NCI-H82 treated with DMSO at 0.1 percent for 48 hours (cell line): ENCODE measurements around the gene ANKEF1.
"Not testable (repeated sequence)": the region's sequence is repeated elsewhere in the genome, so short reads cannot be mapped to it uniquely, and the experiment has no call there.

Experiments used
- DNase-seq: peaks from one replicate; lab custom pipeline; 2025; ENCODE audit not compliant: unreplicated experiment; lab: John Stamatoyannopoulos, UW

Gene ANKEF1

GRCh38 chr20:10031451-10032215 lies 3.2 kb upstream of the ANKEF1 start:
- DNase-seq: not testable (repeated sequence)

GRCh38 chr20:10032269-10032668 lies 2.5 kb upstream of the ANKEF1 start:
- DNase-seq: not testable (repeated sequence)

GRCh38 chr20:10033905-10034650 lies 709 bp upstream of the ANKEF1 start:
- no peak for DNase-seq

GRCh38 chr20:10036321-10036720 lies 1.5 kb downstream of the ANKEF1 start:
- not testable (repeated sequence) for DNase-seq

- no peak for DNase-seq
Observed at GRCh38 chr20:10040070-10040975, 5.5 kb downstream of the ANKEF1 start.

- no peak for DNase-seq
Observed at GRCh38 chr20:10042086-10042485, 7.3 kb downstream of the ANKEF1 start.

DNA sequence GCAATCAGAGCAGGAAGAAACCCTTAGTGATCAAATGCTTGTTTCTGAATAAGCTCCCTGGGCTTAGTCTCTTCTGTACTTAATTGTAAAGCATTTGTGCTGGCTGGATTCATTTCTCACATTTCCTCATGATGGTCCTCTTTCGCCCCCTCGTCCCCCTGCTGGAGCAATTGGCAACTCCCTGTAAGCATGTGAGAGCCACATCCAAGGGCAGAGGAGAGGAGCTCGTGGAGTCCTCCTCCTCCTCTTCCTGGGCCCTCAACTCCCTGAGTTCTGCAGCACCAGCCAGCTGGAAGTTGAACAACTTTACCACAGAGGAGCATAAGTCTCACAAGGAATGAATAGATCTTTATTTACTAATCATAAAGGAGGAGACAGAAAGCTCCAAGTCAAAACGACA lies 12.6 kb downstream of the ANKEF1 start:
- no peak for DNase-seq

DNA sequence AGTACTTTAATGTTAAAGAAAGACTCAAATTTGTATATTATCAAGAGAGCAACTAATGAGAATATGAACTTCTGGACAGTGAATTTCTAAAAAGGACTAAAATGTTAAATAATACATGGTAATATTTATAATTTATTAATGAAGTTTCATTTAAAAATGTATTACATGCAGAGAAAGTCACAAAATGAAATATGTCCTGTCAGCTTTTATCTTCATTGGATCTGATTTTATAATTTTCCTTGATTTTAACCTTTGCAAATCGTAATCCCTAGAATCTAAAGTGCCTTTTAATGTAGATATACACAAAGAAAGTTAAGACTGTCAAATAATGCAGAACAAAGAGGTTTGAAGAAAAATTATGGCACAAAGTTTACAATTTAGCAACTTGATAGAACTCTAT lies 16.4 kb downstream of the ANKEF1 start:
- DNase-seq: no peak

GRCh38 chr20:10059006-10059405 lies 24.2 kb downstream of the ANKEF1 start:
- DNase-seq: no peak

GRCh38 chr20:10060226-10060625 lies 25.4 kb downstream of the ANKEF1 start:
- no peak for DNase-seq

DNA sequence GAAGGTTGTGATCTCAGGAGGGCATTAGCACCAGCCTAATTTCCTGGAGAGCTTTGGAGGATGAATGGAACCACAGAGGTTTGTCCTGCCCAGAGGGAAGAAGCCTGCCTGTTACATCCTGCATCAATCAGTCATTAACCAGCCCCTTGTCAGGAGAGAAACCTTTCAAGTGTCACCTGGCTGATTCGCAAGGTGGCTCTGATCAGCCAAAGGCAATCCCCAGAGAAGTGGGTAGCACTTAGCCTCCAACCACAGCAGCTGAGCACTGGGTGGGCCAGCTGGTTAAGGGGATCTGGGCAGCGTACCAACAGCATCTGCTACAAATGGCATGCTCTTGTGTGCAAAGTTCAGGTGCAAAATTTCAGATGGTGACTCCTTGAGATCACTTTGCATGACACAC lies 26.9 kb downstream of the ANKEF1 start:
- DNase-seq: no peak

GRCh38 chr20:10063482-10063881 lies 28.7 kb downstream of the ANKEF1 start:
- DNase-seq: no peak

- DNase-seq: no peak
Observed at GRCh38 chr20:10064611-10065010, 29.8 kb downstream of the ANKEF1 start.

DNA sequence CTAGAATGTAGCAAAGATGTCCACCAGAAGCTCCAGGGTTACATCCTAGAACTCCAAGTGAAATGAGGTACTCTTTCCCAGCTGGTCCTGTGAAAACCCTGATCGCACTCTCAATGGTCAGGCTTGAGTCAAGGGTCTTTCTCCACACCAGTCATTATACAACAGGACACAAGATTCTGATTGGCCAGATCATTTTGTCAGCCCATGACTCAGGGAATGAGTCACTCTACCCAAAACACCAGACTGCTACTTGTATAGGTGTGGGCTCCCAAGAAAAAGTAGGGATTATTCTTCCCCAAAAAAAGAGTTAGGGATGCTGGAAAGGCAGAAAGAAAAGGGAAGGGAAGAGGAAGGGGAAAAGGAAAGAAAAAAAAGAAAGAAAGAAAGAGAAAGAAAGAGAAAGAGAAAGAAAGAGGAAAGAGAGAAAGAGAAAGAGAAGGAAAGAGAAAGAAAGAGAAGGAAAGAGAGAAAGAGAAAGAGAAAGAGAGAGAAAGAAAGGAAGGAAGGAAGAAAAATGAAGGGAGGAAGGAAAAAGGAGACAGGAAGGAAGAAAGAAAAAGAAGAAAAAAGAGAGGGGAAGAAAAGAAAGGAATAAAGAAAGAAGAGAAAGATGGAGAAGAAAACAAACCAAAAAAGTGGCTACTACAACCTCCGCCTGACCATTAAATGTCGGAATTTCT lies 30.5 kb downstream of the ANKEF1 start:
- DNase-seq: no peak

DNA sequence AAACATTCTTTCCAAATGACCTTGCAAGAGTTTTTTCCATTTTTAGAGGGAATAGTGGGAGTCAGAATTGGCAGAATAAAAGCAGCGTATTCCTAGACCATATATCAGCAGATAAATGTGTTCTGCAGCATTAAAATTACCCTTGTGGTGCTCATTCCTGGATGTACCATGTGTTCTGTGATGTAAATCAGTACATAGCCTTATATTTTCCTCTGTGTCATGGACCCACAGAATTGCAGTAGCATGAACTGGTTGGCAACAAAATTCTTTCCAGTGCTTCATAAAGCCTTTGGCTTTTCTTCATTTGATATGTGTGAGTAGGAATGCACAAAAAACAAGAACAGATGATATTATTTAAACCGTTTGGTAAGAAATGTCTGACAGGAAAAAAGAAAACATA lies 32.5 kb downstream of the ANKEF1 start:
- DNase-seq: no peak

DNA sequence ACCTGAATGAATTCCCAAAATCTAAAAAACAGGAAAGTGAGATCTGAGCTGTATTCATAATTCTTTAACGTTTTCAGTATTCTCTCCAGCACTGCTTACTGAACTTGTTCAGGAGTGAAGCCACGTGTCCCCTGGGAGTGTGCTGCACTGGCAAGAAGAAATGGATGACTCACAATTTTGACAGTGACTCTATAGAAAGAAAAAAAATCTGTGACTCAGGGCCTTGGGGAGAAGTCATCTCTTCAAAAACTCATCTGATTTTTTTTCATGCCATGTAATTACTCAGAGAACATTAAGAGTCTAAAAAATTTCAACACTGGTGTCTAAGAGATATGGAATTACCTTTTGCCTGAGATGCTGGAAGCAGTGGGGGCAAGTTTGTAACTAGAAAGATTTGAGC lies 39.7 kb downstream of the ANKEF1 start:
- no peak for DNase-seq

- no peak for DNase-seq
Observed at GRCh38 chr20:10075606-10076005, 40.8 kb downstream of the ANKEF1 start.

- DNase-seq: no peak
Observed at GRCh38 chr20:10076126-10077080, 41.6 kb downstream of the ANKEF1 start.

DNA sequence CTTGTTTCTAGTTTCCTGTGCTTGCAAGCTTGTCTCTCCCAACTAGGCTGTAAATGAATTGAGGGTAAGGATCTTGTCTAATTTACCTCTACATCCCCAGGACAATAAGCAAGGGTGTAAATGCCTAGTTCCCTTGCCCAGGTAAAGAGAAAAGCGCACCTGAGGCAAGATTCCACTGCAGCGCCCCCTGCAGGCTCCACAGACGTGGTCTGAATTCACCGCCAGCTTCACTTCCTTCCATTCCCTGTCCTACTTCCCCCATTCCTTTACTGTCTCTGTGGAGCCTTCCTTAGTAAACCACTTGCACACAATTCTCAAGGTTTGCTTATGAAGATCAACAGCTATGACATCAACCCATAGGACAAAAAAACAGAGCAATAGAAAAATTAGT lies 42.3 kb downstream of the ANKEF1 start:
- DNase-seq: no peak

DNA sequence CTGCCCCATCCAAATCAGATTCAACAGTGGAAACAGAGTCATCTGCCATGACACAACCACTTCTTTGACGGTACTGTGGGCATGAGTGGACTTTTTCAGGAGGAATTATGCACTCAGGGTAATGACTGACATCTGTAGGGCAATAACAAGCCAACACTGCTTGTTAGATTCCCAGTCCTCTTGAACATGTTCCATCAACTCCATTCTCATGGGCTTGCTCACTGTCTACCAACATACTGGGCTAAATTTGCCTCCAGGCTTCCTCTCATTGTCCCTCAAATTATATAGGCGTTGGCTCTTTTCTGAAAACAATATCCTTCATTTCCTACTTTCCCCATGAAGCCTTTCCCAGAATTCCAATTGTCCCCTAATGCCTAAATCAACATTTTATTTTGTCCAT lies 43.1 kb downstream of the ANKEF1 start:
- DNase-seq: no peak
